H1 (cell line): Measurements from ENCODE around the gene SNX6. TPM values are rescaled to one million over a fixed set of nuclear protein-coding genes. Genes with fewer than 3 reads are reported as not detected.

Source experiments
- CHD7 ChIP-seq: fragments of 300-600 bp; sonication (generic); IDR thresholded peaks from 2 replicates; pipeline ENCODE4 v1.7.1; 2012; ENCODE audit warnings: low read length, moderate library complexity, mild to moderate bottlenecking, inconsistent platforms; ENCODE audit not compliant: insufficient replicate concordance
- EGR1 ChIP-seq: IDR thresholded peaks from 2 replicates; pipeline ENCODE4 v1.6.1; 2011; ENCODE audit warnings: low read depth, low read length, borderline replicate concordance
- polyA plus RNA-seq, 7 experiments: library from polyadenylated mRNA; depleted of rRNA in 3 of 7; stranded (reverse) in 5 of 7; unstranded in 2 of 7; fragments of >200 nt in 5 of 7; fragments of 200-250 nt in 2 of 7; gene quantifications; 1 replicate in 5 of 7; 2 replicates in 1 of 7; 4 replicates in 1 of 7; pipeline versions ENCODE4 v1.2.1 to v1.2.3, GENCODE V29; 2011 to 2013; ENCODE audit warnings: missing spikeins in 2 of 7, mixed read lengths in 2 of 7
- total RNA-seq: library from RNA; stranded (reverse); fragmentation: NEBNext Ultra II Directional; extraction: Animal tissue kit (Norgen Biotek cat#: 25700); gene quantifications from 2 replicates; pipeline ENCODE4 v1.2.1, GENCODE V29; 2021

The SNX6 gene
- total and polyA plus RNA-seq, 2 of the 8 experiments (the other 6 are each of a cell fraction or from before 2014, with no cell fraction given): 53.4 to 71.1 TPM

GRCh38 chr14:34592623-34593022 is 37.3 kb downstream of the SNX6 start (continued):
- TF ChIP-seq CHD7: no peak
- TF ChIP-seq EGR1: no peak
